H9 (cell line): ENCODE results near the gene ATP2B2. TPM values are rescaled to one million over a fixed set of nuclear protein-coding genes. Genes with fewer than 3 reads are reported as not detected.

Source experiments
- DNase-seq: peaks from one replicate; pipeline ENCODE4 v3.0.0-alpha.2; 2017
- H2AFZ ChIP-seq: one replicate; pipeline ENCODE4 v1.6.1; 2013; ENCODE audit warnings: mild to moderate bottlenecking, low read length, control low read depth, moderate library complexity
- H2AK5ac ChIP-seq: 2 replicates; pipeline ENCODE4 v1.6.1; 2013; ENCODE audit warnings: low read length, control low read depth, mixed read lengths; ENCODE audit not compliant: insufficient read length
- H2BK120ac ChIP-seq: one replicate; pipeline ENCODE4 v1.6.1; 2013; ENCODE audit warnings: low read depth, mild to moderate bottlenecking, low read length, control low read depth, inconsistent platforms; ENCODE audit not compliant: poor library complexity, severe bottlenecking
- H2BK12ac ChIP-seq: 2 replicates; pipeline ENCODE4 v1.6.1; 2013; ENCODE audit warnings: low read length, control low read depth, mixed read lengths, low read depth; ENCODE audit not compliant: insufficient read length
- H2BK15ac ChIP-seq: 2 replicates; pipeline ENCODE4 v1.6.1; 2013; ENCODE audit warnings: low read depth, low read length, control low read depth
- H2BK20ac ChIP-seq: one replicate; pipeline ENCODE4 v1.6.1; 2013; ENCODE audit warnings: low read depth, mild to moderate bottlenecking, low read length, control low read depth, inconsistent platforms; ENCODE audit not compliant: poor library complexity, severe bottlenecking
- H2BK5ac ChIP-seq: 2 replicates; pipeline ENCODE4 v1.6.1; 2013; ENCODE audit warnings: low read length, control low read depth, mixed read lengths; ENCODE audit not compliant: insufficient read length
- H3K14ac ChIP-seq: 2 replicates; pipeline ENCODE4 v1.6.1; 2013; ENCODE audit warnings: low read length, control low read depth; ENCODE audit not compliant: insufficient read depth
- H3K18ac ChIP-seq: 2 replicates; pipeline ENCODE4 v1.6.1; 2013; ENCODE audit warnings: low read depth, mild to moderate bottlenecking, mixed read lengths, low read length, control low read depth; ENCODE audit not compliant: insufficient read length
- H3K23ac ChIP-seq: 2 replicates; pipeline ENCODE4 v1.6.1; 2013; ENCODE audit warnings: low read length, control low read depth, mixed read lengths, low read depth; ENCODE audit not compliant: insufficient read length
- H3K23me2 ChIP-seq: 2 replicates; pipeline ENCODE4 v1.6.1; 2013; ENCODE audit warnings: low read depth, mild to moderate bottlenecking, mixed read lengths, low read length, control low read depth; ENCODE audit not compliant: insufficient read length, poor library complexity, severe bottlenecking
- H3K27ac ChIP-seq: 2 replicates; pipeline ENCODE4 v1.5.1; 2013; ENCODE audit warnings: low read length, control low read depth, mixed read lengths, low read depth; ENCODE audit not compliant: insufficient read length
- H3K27me3 ChIP-seq: 2 replicates; pipeline ENCODE4 v1.6.1; 2013; ENCODE audit warnings: low read length, control low read depth, inconsistent platforms; ENCODE audit not compliant: insufficient read depth
- H3K4ac ChIP-seq: 2 replicates; pipeline ENCODE4 v1.6.1; 2013; ENCODE audit warnings: low read depth, mild to moderate bottlenecking, control low read depth, inconsistent platforms, low read length, moderate library complexity
- H3K4me1 ChIP-seq: 2 replicates; pipeline ENCODE4 v1.6.1; 2013; ENCODE audit warnings: low read length, control low read depth, inconsistent platforms; ENCODE audit not compliant: insufficient read depth
- H3K4me2 ChIP-seq: 2 replicates; pipeline ENCODE4 v1.6.1; 2013; ENCODE audit warnings: low read length, control low read depth, mixed read lengths; ENCODE audit not compliant: insufficient read length, insufficient read depth
- H3K56ac ChIP-seq: 2 replicates; pipeline ENCODE4 v1.6.1; 2013; ENCODE audit warnings: low read depth, mild to moderate bottlenecking, mixed read lengths, low read length, control low read depth; ENCODE audit not compliant: insufficient read length
- H3K79me1 ChIP-seq: 2 replicates; pipeline ENCODE4 v1.6.1; 2013; ENCODE audit warnings: low read depth, mild to moderate bottlenecking, moderate library complexity, low read length, control low read depth, inconsistent platforms; ENCODE audit not compliant: insufficient read depth, poor library complexity, severe bottlenecking
- H3K79me2 ChIP-seq: 2 replicates; pipeline ENCODE4 v1.6.1; 2013; ENCODE audit warnings: low read length, control low read depth, inconsistent platforms; ENCODE audit not compliant: insufficient read depth
- H3K9ac ChIP-seq: 2 replicates; pipeline ENCODE4 v1.6.1; 2013; ENCODE audit warnings: low read length, control low read depth, mixed read lengths; ENCODE audit not compliant: insufficient read length; ENCODE audit errors: extremely low read depth
- H3K9me3 ChIP-seq: one replicate; pipeline ENCODE4 v1.6.1; 2013; ENCODE audit warnings: low read depth, low read length, inconsistent platforms; ENCODE audit not compliant: control insufficient read depth
- H3T11ph ChIP-seq: one replicate; pipeline ENCODE4 v1.6.1; 2013; ENCODE audit warnings: mild to moderate bottlenecking, low read length, control low read depth, inconsistent platforms
- H4K20me1 ChIP-seq: one replicate; pipeline ENCODE4 v1.6.1; 2013; ENCODE audit not compliant: control insufficient read depth, insufficient read length, insufficient read depth
- H4K5ac ChIP-seq: 2 replicates; pipeline ENCODE4 v1.6.1; 2013; ENCODE audit warnings: low read depth, mild to moderate bottlenecking, mixed read lengths, low read length, control low read depth; ENCODE audit not compliant: insufficient read length
- H4K8ac ChIP-seq: replicated peaks from 2 replicates; pipeline ENCODE4 v1.6.1; 2013; ENCODE audit warnings: low read length, control low read depth, mixed read lengths, low read depth; ENCODE audit not compliant: insufficient read length
- H4K91ac ChIP-seq: 2 replicates; pipeline ENCODE4 v1.6.1; 2013; ENCODE audit warnings: low read depth, mild to moderate bottlenecking, moderate library complexity, mixed read lengths, low read length, control low read depth; ENCODE audit not compliant: insufficient read length
- H3K27ac Mint-ChIP-seq, 3 experiments: 2 replicates in 2 of 3; 3 replicates in 1 of 3; pipeline ENCODE4 v1.8.0; 2020 to 2021; ENCODE audit warnings: mixed read lengths in 3 of 3, mild to moderate bottlenecking in 1 of 3, moderate library complexity in 1 of 3
- H3K27me3 Mint-ChIP-seq: 2 replicates; pipeline ENCODE4 v1.8.0; 2021; ENCODE audit warnings: low read depth, mild to moderate bottlenecking, moderate library complexity, mixed read lengths
- H3K36me3 Mint-ChIP-seq, 3 experiments: 2 replicates in 2 of 3; 3 replicates in 1 of 3; pipeline ENCODE4 v1.8.0; 2020 to 2021; ENCODE audit warnings: low read depth in 3 of 3, mixed read lengths in 3 of 3; ENCODE audit not compliant: insufficient read depth in 1 of 3
- H3K4me1 Mint-ChIP-seq, 2 experiments: 2 replicates each; pipeline ENCODE4 v1.8.0; 2020; ENCODE audit warnings: mixed read lengths in 2 of 2
- H3K4me3 Mint-ChIP-seq, 2 experiments: 2 replicates in 1 of 2; 3 replicates in 1 of 2; pipeline ENCODE4 v1.8.0; 2020 to 2021; ENCODE audit warnings: mild to moderate bottlenecking in 2 of 2, mixed read lengths in 2 of 2, moderate library complexity in 1 of 2
- H3K9me3 Mint-ChIP-seq, 2 experiments: 2 replicates in 1 of 2; 3 replicates in 1 of 2; pipeline ENCODE4 v1.8.0; 2020; ENCODE audit warnings: mild to moderate bottlenecking in 2 of 2, mixed read lengths in 2 of 2, moderate library complexity in 1 of 2
- WGBS: extraction: QIAGEN DNeasy Blood & Tissue Kit; methylation state at CpG from one replicate; pipeline ENCODE4 v1.1.7; 2013; ENCODE audit warnings: missing lambda C conversion rate, low lambda C conversion rate, mixed read lengths; ENCODE audit not compliant: insufficient read length; ENCODE audit errors: extremely low coverage; 5-methylcytosine and 5-hydroxymethylcytosine counted together
- total RNA-seq: library from RNA; stranded (reverse); gene quantifications from 2 replicates; pipeline ENCODE4 v1.2.1, GENCODE V29; 2021
- TF ChIP-seq, protein P1 (sequence below): fragments of 200-600 bp; sonication (generic); conservative IDR thresholded peaks from 3 replicates; pipeline ENCODE4 v1.8.0; 2021; ENCODE audit warnings: antibody characterized with exemption, mild to moderate bottlenecking

The ATP2B2 gene
- total RNA-seq, 1 experiment from 2014 or later, result 0.33 TPM

- Histone ChIP-seq H3K9ac (no peak overlapping the region), H3K23ac (no peak overlapping the region), H3K4me2 (no peak overlapping the region), H3K79me1 (no peaks in the 10 kb centered on the region), H3K56ac (no peak overlapping the region), H2BK20ac (no peak overlapping the region), H2AFZ (no peak overlapping the region), H4K91ac (no peak overlapping the region), H4K20me1 (no peaks in the 10 kb centered on the region), H2BK15ac (no peak overlapping the region), H2BK120ac (no peak overlapping the region), H3K9me3 (no peaks in the 10 kb centered on the region), H3K27ac (no peak overlapping the region), H3K4ac (no peak overlapping the region), H3K18ac (no peak overlapping the region), H3K23me2 (no peaks in the 10 kb centered on the region), H4K5ac (no peak overlapping the region), H3K79me2 (no peaks in the 10 kb centered on the region), H2BK5ac (no peak overlapping the region), H2BK12ac (no peak overlapping the region), H3K4me1 (no peaks in the 10 kb centered on the region; the same call in 1 of the 2 replicates), H4K8ac (no peak overlapping the region), H2AK5ac (no peak overlapping the region), H3K14ac (no peak overlapping the region), H3T11ph (no peak overlapping the region), H3K27me3 (no peaks in the 10 kb centered on the region)
- no peak overlapping the region for H3K4me3 Mint-ChIP-seq
- peaks cover 3% of the 10 kb centered on the region for H3K27me3 Mint-ChIP-seq
- no peaks in the 10 kb centered on the region for H3K36me3 Mint-ChIP-seq
- WGBS, result no CpG with 5 or more reads among the region's 14 CpGs
- H3K4me1 Mint-ChIP-seq, result peaks cover 14 to 19% of the 10 kb centered on the region in 2 experiments
- 0 out of 7 replicates have a peak overlapping the region, but pooled peaks of 1 of the 3 experiments have one; percentile 32 for H3K27ac Mint-ChIP-seq
- no peaks in the 10 kb centered on the region for H3K9me3 Mint-ChIP-seq
- TF ChIP-seq, protein P1, sequence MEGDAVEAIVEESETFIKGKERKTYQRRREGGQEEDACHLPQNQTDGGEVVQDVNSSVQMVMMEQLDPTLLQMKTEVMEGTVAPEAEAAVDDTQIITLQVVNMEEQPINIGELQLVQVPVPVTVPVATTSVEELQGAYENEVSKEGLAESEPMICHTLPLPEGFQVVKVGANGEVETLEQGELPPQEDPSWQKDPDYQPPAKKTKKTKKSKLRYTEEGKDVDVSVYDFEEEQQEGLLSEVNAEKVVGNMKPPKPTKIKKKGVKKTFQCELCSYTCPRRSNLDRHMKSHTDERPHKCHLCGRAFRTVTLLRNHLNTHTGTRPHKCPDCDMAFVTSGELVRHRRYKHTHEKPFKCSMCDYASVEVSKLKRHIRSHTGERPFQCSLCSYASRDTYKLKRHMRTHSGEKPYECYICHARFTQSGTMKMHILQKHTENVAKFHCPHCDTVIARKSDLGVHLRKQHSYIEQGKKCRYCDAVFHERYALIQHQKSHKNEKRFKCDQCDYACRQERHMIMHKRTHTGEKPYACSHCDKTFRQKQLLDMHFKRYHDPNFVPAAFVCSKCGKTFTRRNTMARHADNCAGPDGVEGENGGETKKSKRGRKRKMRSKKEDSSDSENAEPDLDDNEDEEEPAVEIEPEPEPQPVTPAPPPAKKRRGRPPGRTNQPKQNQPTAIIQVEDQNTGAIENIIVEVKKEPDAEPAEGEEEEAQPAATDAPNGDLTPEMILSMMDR, result no peak
- no peak for DNase-seq
Observed at GRCh38 chr3:10352146-10352911, 153.1 kb downstream of the ATP2B2 start.
